ENCODE data around the gene ADI1.

The ADI1 gene

GRCh38 chr2:3466966-3467365 lies 52.4 kb downstream of the ADI1 start:
- in situ Hi-C loops (cut with HindIII; ENCODE audit: low pct_unique_long_range_greater_than_20kb, low sequenced_read_pairs): no loop called here
- TF ChIP-seq JUND (IDR thresholded peaks at IDR 0.05; ENCODE audit: low read depth): no peak
- DNase-seq (ENCODE audit: low read depth in 1 of 2, low spot score in 1 of 2): no peak

- in situ Hi-C loops (cut with HindIII; ENCODE audit: low pct_unique_long_range_greater_than_20kb, low sequenced_read_pairs): no loop called here
- DNase-seq (ENCODE audit: low read depth in 1 of 2, low spot score in 1 of 2): no peak
Measured at GRCh38 chr2:3466482-3466863, 52.9 kb downstream of the ADI1 start.

DNA sequence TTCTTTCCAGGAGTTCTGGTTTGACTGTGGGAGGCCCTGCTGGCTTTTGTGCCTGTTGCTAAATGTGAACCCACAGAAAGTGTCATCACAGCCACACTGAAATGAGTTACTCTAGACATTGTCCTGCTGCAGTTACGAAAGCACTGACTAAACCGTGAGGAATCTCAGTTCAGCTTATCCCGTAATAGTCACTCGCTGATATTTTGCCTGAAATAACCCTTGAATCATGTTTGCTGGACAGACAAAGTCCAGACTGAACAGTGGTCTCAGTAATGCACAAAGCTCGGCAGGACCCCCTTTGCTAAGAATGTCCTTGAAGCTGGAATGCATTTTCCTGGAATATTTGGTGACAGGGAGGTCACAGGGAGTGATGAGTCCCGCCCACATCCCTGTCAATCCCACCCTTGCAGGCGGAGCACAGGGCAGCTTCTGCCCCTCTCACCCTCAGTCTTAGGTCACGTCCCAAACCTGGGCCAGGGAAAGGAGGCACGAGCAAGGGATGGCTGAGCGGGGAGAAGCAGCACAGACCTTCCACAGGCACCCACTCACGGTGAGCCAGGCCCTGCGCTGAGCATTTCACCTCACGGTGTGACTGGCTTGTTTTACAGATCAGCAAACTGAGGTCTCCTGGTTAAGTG lies 53.4 kb downstream of the ADI1 start:
- TF ChIP-seq JUND (IDR thresholded peaks at IDR 0.05; ENCODE audit: low read depth): no peak
- DNase-seq (ENCODE audit: low read depth in 1 of 2, low spot score in 1 of 2): no peak
- in situ Hi-C loops (cut with HindIII; ENCODE audit: low pct_unique_long_range_greater_than_20kb, low sequenced_read_pairs): no loop called here

More at GRCh38 chr2:3466482-3466863, 52.9 kb downstream of the ADI1 start:
- TF ChIP-seq JUND (IDR thresholded peaks at IDR 0.05; ENCODE audit: low read depth): no peak

GRCh38 chr2:3465328-3465727 lies 54.0 kb downstream of the ADI1 start:
- no peak for DNase-seq (ENCODE audit: low read depth in 1 of 2, low spot score in 1 of 2)
- in situ Hi-C loops (cut with HindIII; ENCODE audit: low pct_unique_long_range_greater_than_20kb, low sequenced_read_pairs): no loop called here
- TF ChIP-seq JUND (IDR thresholded peaks at IDR 0.05; ENCODE audit: low read depth): no peak

DNA sequence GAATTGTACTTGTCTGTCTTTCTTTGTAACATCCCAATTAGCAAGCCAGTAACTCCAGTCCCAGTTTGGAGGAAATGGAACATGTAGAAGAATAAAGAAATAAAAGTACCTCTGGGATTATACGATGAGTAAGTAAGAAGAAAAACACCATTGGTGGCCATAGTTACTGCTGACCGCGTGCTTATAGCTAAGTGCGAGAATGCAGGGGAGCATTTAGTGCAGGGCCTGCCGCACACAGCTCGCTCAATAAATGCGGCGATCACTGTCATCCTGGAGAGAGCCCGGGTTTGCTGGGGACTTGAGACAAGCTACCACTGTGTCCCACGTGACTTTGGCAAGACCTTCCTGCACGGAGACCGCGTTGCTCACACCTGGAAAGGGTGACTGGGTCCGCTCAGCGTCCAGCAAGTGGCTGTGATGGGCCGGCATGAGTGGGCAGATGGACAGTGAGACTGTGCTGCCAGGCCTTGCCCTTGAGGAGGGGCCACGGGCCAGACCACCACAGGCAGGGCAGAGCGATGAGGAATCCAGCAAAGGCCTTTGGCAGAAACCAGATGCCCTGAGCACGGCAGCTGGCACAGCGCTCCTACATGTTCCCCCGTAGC lies 54.8 kb downstream of the ADI1 start:
- no peak for TF ChIP-seq JUND (IDR thresholded peaks at IDR 0.05; ENCODE audit: low read depth)
- in situ Hi-C loops (cut with HindIII; ENCODE audit: low pct_unique_long_range_greater_than_20kb, low sequenced_read_pairs): no loop called here
- no peak for DNase-seq (ENCODE audit: low read depth in 1 of 2, low spot score in 1 of 2)

GRCh38 chr2:3463944-3464343 lies 55.4 kb downstream of the ADI1 start:
- DNase-seq (ENCODE audit: low read depth in 1 of 2, low spot score in 1 of 2): no peak

DNA sequence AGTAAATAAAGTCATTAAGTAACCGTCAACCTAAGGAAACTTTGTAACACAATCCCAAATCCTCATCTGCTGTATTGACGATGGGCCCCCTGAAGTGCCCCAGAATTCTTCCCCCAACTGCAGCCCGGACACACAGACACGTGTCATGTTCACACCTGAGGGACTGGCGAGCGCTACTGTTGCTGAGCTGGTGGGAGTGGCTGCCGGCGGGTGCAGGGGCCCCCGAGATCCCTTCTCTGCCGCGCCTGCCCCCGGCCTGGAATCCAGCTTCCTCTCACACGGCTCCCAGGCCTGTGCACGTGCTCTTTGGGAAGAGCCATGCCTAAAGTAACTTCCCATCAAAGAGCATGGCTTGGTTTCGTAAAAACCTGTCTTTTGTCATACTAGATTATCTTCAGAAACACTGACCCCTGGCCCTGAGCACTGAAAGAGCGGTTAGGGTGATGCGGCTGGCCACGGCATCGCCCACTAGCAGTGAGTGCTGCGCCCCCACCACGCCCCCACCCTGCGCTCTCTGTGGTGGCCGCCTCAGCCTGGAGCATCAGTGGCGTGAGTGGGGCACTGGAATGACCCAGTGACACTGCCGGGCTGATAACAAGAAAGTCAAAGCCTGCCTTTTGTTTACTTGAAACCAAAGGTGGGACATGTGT lies 56.0 kb downstream of the ADI1 start:
- no peak for DNase-seq (ENCODE audit: low read depth in 1 of 2, low spot score in 1 of 2)
- in situ Hi-C loops (cut with HindIII; ENCODE audit: low pct_unique_long_range_greater_than_20kb, low sequenced_read_pairs): no loop called here
- no peak for TF ChIP-seq JUND (IDR thresholded peaks at IDR 0.05; ENCODE audit: low read depth)

More at GRCh38 chr2:3463944-3464343, 55.4 kb downstream of the ADI1 start:
- TF ChIP-seq JUND (IDR thresholded peaks at IDR 0.05; ENCODE audit: low read depth): no peak
- in situ Hi-C loops (cut with HindIII; ENCODE audit: low pct_unique_long_range_greater_than_20kb, low sequenced_read_pairs): no loop called here

GRCh38 chr2:3462493-3463104 lies 56.7 kb downstream of the ADI1 start:
- DNase-seq (ENCODE audit: low read depth in 1 of 2, low spot score in 1 of 2): no peak
- in situ Hi-C loops (cut with HindIII; ENCODE audit: low pct_unique_long_range_greater_than_20kb, low sequenced_read_pairs): no loop called here
- no peak for TF ChIP-seq JUND (IDR thresholded peaks at IDR 0.05; ENCODE audit: low read depth)

DNA sequence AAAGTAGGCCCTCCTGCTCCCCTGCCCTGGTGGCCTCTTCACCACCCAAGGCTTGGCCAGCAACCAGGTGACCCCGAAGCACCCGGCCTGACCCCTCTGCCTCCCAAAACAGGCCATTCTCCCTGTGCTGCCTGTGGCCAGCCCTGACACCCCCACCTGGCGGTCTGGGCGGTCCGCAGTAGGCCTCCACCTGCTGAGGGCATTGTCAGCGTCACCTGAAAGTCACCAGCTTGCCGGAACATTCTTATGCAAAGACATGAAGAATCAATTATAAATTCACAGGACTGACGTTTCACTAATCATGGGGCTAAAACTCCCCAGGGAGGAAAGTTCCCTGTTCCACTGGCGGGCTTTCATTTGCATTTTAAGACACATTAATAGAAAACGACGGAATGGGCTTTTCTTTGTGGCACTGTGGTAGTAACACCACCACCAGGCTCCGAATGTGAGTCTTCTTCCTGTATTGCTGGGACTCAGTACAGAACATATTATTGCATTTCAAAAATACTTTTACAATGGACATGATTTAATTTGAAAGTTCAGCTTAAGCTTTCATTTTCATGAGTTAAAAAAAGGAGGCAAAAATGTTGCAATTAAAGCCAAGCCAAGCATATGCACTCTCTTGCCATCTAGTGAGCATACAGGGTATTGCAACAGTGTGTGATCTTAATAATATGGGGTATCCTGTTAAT lies 57.4 kb downstream of the ADI1 start:
- in situ Hi-C loops (cut with HindIII; ENCODE audit: low pct_unique_long_range_greater_than_20kb, low sequenced_read_pairs): no loop called here
- DNase-seq (ENCODE audit: low read depth in 1 of 2, low spot score in 1 of 2): peak; percentile 47 to 55
- TF ChIP-seq JUND (IDR thresholded peaks at IDR 0.05; ENCODE audit: low read depth): no peak

GRCh38 chr2:3460831-3461800 lies 58.2 kb downstream of the ADI1 start:
- no peak for TF ChIP-seq JUND (IDR thresholded peaks at IDR 0.05; ENCODE audit: low read depth)
- DNase-seq (ENCODE audit: low read depth in 1 of 2, low spot score in 1 of 2): no peak
- in situ Hi-C loops (cut with HindIII; ENCODE audit: low pct_unique_long_range_greater_than_20kb, low sequenced_read_pairs): no loop called here

DNA sequence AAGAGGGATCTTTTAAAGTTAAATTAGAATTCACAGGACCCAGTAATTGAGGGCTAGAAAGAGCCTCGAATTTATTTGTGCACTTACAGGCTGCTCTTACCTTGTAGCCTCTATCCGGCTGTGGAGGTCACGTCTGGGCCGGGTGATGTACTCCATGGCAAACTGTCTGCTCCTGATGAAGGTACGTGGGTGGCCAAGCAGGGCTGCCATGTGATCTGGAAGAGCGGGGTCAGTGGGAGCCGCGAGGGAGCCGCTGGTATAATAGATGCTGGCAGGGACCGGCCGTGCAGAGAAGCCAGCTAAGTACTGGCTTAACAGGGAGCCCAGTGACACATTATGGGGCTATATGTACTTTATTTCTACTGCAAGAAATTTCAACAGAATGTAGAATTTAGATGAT lies 59.2 kb downstream of the ADI1 start:
- TF ChIP-seq JUND (IDR thresholded peaks at IDR 0.05; ENCODE audit: low read depth): no peak
- in situ Hi-C loops (cut with HindIII; ENCODE audit: low pct_unique_long_range_greater_than_20kb, low sequenced_read_pairs): no loop called here
- no peak for DNase-seq (ENCODE audit: low read depth in 1 of 2, low spot score in 1 of 2)
